Measurements from ENCODE around the gene CSF2.
A peak's percentile ranks its signal among the peaks of the same experiment; 100 is the strongest.

The CSF2 gene

DNA sequence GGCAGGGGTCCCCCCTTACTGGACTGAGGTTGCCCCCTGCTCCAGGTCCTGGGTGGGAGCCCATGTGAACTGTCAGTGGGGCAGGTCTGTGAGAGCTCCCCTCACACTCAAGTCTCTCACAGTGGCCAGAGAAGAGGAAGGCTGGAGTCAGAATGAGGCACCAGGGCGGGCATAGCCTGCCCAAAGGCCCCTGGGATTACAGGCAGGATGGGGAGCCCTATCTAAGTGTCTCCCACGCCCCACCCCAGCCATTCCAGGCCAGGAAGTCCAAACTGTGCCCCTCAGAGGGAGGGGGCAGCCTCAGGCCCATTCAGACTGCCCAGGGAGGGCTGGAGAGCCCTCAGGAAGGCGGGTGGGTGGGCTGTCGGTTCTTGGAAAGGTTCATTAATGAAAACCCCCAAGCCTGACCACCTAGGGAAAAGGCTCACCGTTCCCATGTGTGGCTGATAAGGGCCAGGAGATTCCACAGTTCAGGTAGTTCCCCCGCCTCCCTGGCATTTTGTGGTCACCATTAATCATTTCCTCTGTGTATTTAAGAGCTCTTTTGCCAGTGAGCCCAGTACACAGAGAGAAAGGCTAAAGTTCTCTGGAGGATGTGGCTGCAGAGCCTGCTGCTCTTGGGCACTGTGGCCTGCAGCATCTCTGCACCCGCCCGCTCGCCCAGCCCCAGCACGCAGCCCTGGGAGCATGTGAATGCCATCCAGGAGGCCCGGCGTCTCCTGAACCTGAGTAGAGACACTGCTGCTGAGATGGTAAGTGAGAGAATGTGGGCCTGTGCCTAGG is at the start of gene CSF2:
CSF2 (plus strand) TSS at position 559 of the 783 bp plus-strand sequence; CDS start at position 594, 35 bp downstream.
- peak; percentile 90 for DNase-seq (ENCODE audit: low spot score)

DNA sequence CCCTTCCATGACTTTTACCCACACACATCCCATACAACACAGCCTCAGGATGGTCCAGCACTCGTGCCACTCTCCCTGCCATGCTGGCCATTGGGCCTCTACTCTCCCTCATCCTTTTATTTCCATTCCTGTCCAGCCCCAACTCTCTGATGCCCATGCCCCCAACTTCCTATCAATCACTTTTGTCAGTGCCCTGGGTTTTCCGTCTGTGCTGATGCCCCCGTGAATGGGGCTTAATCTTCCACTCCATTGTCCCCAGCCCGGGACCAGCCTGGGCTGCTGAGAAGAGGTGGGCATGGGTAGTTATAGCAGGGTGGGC is 49.5 kb upstream of the CSF2 start:
- DNase-seq (ENCODE audit: low spot score) = no peak

DNA sequence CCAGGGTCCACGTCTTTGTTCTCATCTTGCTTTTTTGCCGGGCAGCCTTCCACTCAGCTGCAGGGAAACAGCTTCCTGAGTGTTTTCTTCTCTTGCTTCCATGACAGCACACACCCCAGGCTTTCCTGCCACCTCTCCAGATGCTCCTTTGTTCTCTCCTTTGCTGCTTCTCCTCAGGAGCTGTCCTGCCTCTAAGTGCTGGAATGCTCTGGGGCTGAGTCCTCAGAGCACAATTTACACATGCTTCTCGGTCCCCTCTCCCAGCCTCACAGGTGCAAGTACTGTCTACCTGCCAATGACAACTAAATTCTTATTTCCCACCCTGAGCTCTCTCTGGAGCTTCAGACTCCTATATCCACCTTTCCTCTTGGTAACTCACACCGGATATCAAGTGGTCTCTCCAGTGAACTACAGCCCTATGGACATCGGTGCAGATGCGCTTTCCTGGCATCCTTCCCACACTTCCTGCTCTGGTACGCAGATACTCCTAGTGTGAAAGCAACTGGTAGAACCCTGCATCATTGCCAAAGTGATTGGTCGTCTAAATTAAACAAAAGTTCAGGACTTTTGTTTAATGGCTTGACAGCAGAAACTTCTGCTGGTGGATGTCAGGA is 48.7 kb upstream of the CSF2 start:
- no peak for DNase-seq (ENCODE audit: low spot score)

DNA sequence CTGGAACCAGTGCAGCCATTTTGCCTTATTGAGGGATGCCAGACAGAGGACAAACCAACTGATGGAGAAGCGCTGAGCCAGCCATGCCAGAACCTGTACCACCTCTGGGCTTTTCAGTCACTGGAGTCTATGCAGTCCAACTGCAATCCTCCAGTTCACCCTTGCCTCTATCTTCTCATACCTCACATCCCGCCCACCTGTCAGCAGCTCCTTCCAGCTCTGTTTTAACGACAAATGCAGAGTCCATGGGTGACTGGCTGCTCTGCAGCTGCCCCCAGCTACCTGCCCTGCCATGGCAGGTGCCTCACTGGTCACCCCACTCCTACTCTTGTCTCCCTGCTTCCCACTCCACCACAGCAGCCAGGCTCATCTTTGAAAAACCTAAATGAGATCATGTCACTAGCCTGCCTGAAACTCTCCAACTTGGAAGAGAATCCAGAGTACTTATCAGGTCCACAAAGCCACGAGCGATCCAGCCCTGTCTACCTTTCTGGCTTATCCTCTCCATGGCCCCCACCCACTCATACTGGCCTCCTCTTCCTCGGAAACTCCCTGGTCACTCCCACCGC is 48.1 kb upstream of the CSF2 start:
- no peak for DNase-seq (ENCODE audit: low spot score)

DNA sequence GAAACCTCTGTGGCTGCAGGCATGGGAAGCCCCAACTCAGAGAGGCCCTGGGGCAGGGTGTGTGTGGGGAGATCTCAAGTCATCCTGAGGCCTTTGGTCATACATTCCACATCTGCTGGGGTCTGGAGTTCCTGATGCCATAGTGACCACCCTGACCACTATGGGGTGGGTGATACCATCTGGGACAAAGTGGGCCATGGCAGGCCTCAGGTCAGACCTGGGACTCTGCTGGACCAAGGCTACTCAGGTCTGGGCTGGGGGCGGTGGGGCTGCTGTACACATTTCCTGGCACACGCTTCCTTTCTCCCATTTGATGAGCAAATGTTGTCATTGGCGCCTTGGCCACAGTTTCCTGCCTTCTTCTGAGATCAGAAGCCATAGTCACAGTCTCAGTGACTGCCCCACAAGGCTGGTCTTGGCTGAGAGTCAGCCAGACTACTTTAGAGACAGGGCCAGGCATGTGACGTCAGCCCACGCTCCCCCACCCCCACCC is 47.0 kb upstream of the CSF2 start:
- DNase-seq (ENCODE audit: low spot score) = no peak

DNA sequence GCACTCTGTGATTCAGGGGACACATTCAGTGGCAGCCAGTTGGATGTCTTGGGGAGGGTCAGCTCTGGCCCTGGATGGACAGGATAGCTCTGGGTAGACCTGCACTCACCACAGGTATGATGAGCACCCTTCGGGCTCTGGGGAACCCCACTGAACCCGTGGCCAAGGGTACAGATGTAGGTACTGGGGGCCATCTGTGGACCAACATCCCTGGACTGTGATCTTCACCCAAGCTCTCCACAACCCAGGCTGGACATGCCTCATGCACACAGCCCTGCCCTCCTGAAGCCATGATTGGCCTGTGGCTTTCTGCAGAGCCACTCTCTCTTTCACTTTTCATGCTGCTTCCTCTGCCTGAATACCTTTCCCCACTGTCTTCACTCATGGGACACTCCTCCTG is 46.6 kb upstream of the CSF2 start:
- DNase-seq (ENCODE audit: low spot score) = no peak

DNA sequence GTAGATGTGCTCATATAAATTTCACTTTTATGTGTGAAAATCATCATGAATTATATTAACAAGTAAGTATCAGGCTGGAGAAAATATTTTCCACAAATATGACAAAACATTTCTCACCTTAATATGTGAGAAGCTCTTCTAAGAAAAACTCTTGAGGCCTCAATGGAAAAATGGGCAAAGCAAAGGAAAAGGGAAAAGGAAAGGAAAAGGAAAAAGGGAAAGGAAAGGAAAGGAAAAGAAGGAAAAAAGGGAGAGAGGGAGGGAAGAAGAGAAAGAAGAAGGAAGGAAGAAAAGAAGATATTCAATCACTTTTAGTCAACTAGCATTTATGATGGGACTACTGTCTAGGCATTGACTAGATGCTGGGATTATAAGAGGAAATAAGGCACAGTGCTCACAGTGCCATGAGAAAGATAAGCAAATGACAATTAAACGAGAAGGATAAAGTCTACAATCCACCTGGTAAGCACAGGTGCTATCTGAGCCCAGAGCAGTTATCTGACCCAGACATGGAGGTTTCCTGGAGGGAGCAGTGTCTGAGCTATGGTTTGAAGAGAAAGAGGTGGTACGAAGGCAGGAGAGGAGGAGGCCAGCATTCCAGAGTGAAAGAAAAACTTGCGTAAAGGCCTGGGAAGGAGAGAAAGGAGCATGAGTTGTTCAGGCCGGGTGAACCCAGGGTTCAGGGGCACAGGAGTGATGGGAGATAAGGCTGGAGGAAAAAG is 43.8 kb upstream of the CSF2 start:
- DNase-seq (ENCODE audit: low spot score) = no peak

DNA sequence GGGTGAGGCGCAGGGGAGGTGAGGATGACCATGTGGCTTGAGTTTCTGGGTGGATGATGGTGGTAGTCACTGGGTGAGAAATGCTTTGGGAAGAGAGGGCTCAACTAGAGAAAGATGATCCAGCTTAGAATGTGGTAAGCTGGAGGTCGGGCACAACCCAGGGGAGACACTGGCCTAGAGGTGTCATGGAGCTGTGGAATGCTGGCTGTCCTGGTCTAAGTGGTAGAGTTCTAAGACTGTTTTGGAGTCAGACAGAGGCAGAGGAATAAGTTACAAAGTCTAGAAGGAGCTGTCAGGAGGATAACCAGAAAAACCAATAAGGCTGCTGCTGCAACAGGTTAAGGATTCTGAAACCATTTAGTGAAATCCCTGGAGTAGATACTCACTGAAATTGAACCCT is 43.0 kb upstream of the CSF2 start:
- DNase-seq (ENCODE audit: low spot score) = no peak

DNA sequence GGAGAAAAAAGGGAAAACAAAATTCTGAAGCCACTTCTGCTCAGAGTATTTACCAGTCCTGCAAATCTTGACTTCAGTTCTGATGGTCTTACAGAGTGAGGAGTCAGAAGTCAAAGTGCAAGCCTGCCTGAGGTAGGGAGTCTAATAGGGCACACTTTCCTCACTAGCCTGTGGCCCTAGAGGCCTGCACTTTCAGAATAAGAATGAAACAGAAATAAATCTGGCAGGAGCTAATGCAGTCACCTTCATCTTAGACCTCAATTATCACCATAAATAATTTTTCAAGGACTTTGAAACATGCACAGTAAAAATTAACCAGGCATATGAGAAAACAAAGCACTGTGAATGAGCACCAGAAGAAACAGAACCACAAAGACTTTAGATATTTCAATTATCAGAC is 41.4 kb upstream of the CSF2 start:
- DNase-seq (ENCODE audit: low spot score) = no peak

DNA sequence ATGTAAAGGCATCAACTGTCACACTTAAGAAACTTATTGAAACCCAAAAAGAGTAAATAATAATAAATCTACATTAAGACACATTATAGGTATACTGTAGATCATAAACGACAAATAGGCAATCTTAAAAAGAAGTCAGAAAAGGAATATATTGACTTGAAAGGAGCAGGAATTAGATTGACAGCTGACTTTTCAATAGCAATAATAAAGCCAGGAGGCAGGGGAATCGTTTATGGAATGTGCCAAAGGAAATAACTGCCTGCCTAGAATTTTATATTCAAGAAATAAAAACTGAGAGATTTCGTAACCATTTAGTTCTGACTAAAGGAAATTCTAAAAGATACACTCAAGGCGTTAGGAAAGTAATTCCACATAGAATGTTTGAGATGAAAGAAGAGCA is 40.5 kb upstream of the CSF2 start:
- no peak for DNase-seq (ENCODE audit: low spot score)

DNA sequence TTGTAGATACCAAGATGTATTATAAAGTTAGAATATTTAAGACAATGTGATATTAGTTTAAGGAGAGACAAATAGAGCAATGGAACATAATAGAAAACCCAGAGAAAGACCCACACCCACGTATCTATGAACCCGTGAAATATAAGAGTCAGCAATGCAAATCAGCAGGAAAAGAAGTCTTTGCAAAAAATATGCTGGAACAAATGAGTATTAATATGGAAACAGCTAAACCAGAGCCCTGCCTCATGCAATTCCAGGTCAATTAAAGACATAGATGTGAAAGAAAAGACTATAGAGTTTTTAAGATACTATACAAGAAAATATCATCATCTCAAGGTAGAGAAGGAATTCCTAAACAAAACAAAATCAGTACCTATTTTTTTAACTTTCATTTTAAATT is 36.2 kb upstream of the CSF2 start:
- no peak for DNase-seq (ENCODE audit: low spot score)

DNA sequence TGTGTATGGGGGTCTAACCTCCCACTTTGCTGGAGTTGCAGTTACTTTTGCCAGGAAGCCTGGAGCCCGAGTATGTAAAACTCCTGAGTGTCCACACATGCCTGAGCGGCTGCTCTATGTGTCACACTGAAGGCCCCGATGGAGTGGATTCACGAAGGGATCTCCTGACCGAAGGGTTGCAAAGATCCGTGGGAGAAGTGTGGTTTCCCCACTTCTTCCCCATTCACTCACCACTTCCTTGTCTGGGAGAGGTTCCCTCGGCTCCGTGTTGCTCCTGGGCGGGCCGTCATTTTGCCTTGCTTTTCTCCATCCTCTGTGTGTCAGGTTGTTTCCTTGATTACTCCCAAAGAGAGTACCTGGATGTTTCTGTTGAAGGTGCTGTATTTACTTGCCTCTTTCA is 29.4 kb upstream of the CSF2 start:
- DNase-seq (ENCODE audit: low spot score) = no peak

DNA sequence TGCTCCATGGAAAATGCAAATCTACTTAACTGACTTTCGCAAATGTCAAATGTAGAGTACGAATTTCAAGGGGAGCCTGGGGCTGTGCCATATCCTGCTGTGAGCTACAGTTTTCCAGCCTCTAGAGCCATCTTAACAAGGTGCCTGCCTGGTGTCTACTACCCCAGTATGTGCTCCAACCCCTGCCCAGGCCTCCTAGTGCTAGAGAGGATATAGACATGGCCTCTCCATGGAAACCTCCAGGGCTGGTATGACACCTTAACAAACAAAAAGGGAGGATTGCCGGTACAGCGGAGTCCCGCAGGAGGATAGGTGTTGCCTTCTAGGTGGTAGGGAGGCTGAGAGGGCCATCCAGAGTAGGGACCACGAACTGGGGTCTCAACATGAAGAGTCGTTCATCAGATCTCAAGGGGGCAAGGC is 26.7 kb upstream of the CSF2 start:
- no peak for DNase-seq (ENCODE audit: low spot score)

DNA sequence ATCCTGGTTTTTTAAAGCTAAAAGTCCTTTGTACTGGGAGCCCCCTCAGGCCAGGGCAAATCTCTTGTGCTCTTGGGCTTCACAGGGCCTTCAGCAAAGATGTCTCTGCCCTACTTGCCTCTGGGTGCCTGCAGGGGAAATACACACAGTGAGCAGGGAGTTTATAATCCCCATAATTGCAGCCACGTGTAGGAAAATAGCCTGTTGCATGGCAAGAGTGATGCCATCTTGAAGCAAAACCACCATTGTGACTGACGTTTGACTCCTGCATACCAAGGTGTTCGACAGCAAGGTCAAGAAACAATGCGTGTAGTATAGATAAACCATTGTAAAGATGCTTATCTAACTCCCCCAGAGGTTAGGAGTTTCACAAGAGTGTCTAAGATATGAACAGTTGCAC is 24.5 kb upstream of the CSF2 start:
- no peak for DNase-seq (ENCODE audit: low spot score)

DNA sequence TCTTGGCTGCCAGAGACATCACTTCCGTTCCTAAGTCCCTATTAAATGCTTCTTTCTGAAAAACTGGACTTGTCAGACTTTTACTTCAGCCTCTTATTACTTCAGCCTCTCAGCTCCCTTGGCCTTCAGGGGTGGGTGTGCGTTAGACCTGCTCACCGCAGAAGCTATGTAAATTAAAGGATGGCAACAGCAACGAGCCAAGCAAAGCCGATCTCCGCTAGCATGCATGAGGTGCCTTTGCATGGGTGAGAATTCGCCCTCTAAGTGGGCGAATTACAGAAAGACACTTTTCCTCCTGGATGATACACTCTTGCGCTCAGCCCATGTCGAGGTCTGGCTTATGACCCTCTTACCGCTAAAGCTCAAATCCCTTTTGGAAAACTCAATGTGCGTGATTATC is 24.0 kb upstream of the CSF2 start:
- no peak for DNase-seq (ENCODE audit: low spot score)

DNA sequence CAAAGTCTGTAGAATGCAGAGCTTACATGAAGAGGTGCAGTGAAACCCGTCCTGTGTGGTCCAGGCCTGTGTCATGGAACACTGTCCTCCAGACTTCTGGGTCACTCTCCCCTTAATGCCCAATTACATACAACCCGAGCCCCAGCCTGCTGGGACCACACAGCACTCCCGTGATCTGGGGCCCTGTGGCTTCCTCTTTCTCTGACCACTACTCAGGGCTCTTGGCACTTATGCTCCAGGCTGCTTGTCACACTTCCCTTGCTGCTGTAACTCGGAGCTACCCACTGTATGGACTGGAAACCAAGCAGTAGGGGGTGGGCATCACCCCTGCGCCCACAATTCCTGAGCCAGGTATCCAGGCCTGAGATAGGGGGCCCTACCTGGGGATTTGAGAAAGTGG is 23.5 kb upstream of the CSF2 start:
- DNase-seq (ENCODE audit: low spot score) = no peak

DNA sequence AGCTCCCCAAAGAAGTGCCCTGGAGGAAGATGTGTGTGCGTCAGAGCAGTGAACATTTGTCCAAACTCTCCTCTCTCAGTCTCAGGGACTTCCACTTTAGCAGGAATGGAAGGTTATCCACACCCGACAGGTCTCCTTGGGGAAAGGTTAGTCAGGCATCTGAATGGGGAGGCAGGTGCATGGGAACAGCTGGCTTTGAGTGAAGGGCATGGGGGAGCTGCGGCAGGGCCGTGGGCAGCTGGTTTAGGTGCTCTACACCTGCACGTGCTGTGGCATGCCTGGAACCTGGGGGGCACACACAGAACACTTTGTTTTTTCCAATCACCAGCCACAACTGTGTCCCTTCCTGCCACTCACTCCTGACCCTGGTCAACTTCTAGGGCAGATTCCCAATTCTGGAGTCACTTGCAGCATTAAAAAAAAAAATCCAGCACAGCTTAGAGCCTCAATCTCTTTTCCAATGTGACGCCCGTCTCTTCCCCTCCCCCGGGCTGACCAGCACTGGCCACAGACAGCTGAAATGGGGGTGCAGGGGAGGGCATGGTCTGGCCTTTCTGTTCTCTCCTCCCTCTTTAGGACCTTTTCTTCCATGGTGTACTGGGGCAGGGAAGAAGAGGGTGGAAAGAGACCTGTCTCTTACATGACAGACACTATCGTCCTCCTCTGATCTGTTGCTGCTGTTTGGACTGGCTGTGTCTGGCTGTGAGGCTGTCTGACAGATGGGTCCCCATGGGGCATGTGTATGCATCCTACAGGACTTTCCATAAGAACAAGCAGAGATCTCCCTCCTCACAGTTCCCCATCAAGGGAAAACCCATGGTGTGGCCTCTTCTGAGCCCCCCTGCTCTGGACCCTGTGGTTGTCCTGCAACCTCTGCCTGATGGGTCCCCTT is 22.7 kb upstream of the CSF2 start:
- DNase-seq (ENCODE audit: low spot score) = no peak

DNA sequence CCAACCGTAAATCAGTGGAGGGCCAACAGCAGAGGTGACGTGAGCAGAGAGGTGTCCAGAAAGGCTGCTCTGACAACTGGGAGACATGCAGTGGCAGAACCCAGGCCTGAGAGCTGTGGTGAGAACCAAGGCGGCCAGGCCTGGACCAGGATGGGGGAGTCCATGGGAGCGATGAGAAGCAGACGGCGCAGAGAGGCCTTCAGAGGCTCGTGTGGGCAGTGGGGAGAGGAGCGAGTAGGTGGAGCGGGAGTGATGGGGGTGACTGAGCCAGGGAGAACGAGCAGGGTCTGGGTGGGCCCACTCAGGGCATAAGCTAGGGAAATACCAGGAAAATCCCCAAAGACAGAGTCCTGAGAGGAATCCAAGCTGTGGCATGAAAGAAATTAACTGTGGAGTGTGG is 21.1 kb upstream of the CSF2 start:
- DNase-seq (ENCODE audit: low spot score) = no peak

DNA sequence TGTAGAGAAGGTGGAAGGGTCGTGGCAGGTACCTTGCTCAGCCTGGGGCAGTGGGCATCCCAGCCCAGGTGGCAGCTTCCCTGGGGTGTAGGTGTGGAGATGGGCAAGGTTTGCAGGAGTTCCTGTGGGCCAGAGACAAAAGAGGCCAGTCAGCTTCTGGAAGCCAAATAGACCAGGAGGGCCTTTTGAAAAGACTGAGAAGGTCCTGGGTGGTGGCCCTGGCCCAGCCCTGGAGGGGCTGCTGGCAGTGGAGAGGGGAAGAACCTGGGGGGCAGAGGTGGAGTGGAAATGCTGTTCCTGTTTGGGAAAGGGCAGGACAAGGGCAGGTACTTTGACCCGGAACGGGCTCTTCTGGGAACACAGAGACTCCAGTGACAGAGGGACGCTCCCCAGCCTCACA is 20.1 kb upstream of the CSF2 start:
- DNase-seq (ENCODE audit: low spot score) = no peak

DNA sequence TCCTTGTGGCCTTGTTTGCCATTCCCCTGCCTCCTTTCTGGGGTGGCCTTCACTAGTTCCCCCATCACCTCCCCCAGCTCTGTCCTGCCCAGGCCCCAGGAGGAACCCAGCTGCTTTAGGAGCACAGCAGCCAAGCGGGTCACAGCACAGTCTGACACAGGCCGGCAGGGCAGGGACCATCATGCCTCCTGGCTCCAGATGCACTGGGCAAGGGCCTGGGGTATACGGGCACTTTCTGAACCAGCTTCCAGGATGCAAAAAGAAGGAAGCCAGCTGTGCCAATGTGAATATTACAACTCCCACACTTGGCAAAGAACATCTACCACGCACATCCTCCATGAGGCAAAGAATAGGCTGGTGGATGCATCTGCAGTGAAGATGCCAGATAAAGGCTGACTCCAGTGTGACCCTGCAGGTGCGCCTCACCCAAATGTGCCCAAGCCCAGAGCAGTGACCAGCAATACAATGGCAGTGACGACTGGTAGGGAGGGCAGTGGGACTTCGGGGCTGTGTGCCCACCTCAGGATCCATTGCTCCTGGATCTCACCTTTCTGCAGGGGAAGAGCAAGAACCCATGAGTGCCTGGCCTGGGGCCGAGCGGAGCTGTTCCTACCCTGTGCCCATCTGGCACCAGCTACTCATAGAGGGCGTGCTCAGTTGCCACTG is 19.4 kb upstream of the CSF2 start:
- DNase-seq (ENCODE audit: low spot score) = no peak

DNA sequence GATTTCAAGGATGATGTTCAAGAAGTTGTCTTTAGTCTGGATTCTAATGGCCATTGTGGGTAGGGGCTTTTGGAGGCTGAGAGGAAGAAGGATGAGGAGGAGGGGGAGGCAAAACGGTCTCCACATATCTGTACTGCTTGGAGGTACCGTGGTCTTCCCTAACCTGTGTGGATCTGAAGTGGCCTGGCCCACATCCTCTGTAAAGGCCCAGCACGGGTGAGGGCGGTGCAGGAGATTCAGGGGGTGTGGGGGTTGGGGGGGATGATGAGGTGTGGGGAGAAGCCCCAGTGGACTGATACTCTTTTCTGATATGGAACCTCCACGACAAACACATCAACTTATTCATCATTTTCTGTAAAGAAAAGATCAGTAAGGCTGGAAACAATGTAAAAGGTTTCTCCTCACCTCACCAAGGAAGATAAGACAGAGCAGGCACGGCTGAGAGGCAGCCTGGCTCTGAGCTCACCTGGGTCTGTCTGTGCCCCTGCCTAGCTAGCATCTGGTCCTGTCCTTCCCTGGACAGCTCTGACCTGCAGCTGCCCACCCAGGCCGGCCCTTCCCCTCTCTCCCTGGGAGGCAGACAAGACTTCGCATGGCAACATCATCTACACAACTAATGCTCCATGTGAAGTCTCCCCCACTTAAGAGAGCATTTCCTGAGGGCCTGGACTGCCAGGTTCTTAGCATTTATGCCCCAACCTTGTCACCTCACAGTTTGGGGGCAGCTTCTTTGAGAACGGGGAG is 18.7 kb upstream of the CSF2 start:
- DNase-seq (ENCODE audit: low spot score) = no peak
